ENCODE data around the gene PLA2G6.
A peak's percentile ranks its signal among the peaks of the same experiment; 100 is the strongest.
"Not testable (repeated sequence)": the region's sequence is repeated elsewhere in the genome, so short reads cannot be mapped to it uniquely, and the experiment has no call there.

The PLA2G6 gene

GRCh38 chr22:38126928-38127668, 54.5 kb downstream of the PLA2G6 start:
- no peak for DNase-seq

- peak in 1 of 2 experiments; percentile 53 for DNase-seq
These were observed 55.9 kb downstream of the PLA2G6 start for GRCh38 chr22:38125751-38126201.

GRCh38 chr22:38125038-38125610, 56.5 kb downstream of the PLA2G6 start:
- DNase-seq, result no peak

GRCh38 chr22:38124236-38124974, 57.2 kb downstream of the PLA2G6 start:
- DNase-seq, result no peak

GRCh38 chr22:38122616-38123015, 59.0 kb downstream of the PLA2G6 start:
- DNase-seq, result no peak

- no peak for DNase-seq
These were observed 61.1 kb downstream of the PLA2G6 start for GRCh38 chr22:38120359-38121110.

GRCh38 chr22:38118747-38119146, 62.9 kb downstream of the PLA2G6 start:
- not testable (repeated sequence) for DNase-seq

GRCh38 chr22:38118182-38118581, 63.4 kb downstream of the PLA2G6 start:
- DNase-seq, result no peak

GRCh38 chr22:38117556-38117955, 64.1 kb downstream of the PLA2G6 start:
- not testable (repeated sequence) for DNase-seq

- DNase-seq, result no peak
These were observed 66.0 kb downstream of the PLA2G6 start for GRCh38 chr22:38115423-38116205.

- peak; percentile 75 to 83 for DNase-seq
These were observed 66.9 kb downstream of the PLA2G6 start for GRCh38 chr22:38114484-38115398.

GRCh38 chr22:38112381-38112780, 69.2 kb downstream of the PLA2G6 start:
- DNase-seq, result no peak

- no peak for DNase-seq
These were observed 69.7 kb downstream of the PLA2G6 start for GRCh38 chr22:38111925-38112355.

- no peak for DNase-seq
These were observed 70.5 kb downstream of the PLA2G6 start for GRCh38 chr22:38110863-38111852.

GRCh38 chr22:38110008-38110862, 71.4 kb downstream of the PLA2G6 start, which contains the start of gene BAIAP2L2:
TSS of gene BAIAP2L2 (minus strand) at chr22:38110684. CDS start at chr22:38110525, 159 bp downstream.
- DNase-seq, result no peak

GRCh38 chr22:38109371-38110001, 72.1 kb downstream of the PLA2G6 start:
- no peak for DNase-seq

GRCh38 chr22:38108561-38109319, 72.9 kb downstream of the PLA2G6 start:
- no peak for DNase-seq

All from NCI-H524 (cell line).